Gastrocnemius medialis (tissue), 4 donors: ENCODE data around the gene CAMTA1. TPM values are rescaled to one million over a fixed set of nuclear protein-coding genes. Genes with fewer than 3 reads are reported as not detected.

Experiments used
- ATAC-seq, 2 donors: fragments of 150-250 bp; one replicate each; pipeline ENCODE4 v1.9.1; 2016
- DNase-seq, 2 donors: peaks; one replicate each; pipeline ENCODE4 v3.0.0-alpha.2; 2019
- H3K27ac ChIP-seq, 4 donors: fragments of 200-600 bp; sonication (generic); 1 replicate in 1 of 4; 2 replicates in 3 of 4; pipeline ENCODE4 v1.5.1; 2016 to 2018; ENCODE audit warnings: mild to moderate bottlenecking in 2 of 4, moderate library complexity in 1 of 4
- H3K27me3 ChIP-seq, 3 donors: fragments of 200-600 bp; sonication (generic) in 2 of 3; 1 replicate in 1 of 3; 2 replicates in 2 of 3; pipeline versions ENCODE4 v1.5.1 to v1.6.0; 2016 to 2019; ENCODE audit warnings: mild to moderate bottlenecking in 1 of 3, moderate library complexity in 1 of 3
- H3K36me3 ChIP-seq, 2 donors: fragments of 200-600 bp; sonication (generic) in 1 of 2; one replicate each; pipeline ENCODE4 v1.5.1; 2017 to 2018
- H3K4me1 ChIP-seq, 2 donors: fragments of 200-600 bp; sonication (generic) in 1 of 2; one replicate each; pipeline ENCODE4 v1.5.1; 2016 to 2017; ENCODE audit warnings: mild to moderate bottlenecking in 2 of 2
- H3K4me3 ChIP-seq, 4 donors: fragments of 200-600 bp; sonication (generic) in 3 of 4; 1 replicate in 1 of 4; 2 replicates in 3 of 4; pipeline ENCODE4 v1.5.1; 2016 to 2019; ENCODE audit warnings: mild to moderate bottlenecking in 2 of 4
- H3K9me3 ChIP-seq, 3 donors: fragments of 200-600 bp; sonication (generic) in 2 of 3; 1 replicate in 1 of 3; 2 replicates in 2 of 3; pipeline ENCODE4 v1.5.1; 2016 to 2019
- CTCF ChIP-seq, 5 experiments: fragments of 450-650 bp in 3 of 5; fragments of 200-600 bp in 2 of 5; sonication (generic) in 2 of 5; IDR thresholded peaks in 4 of 5; conservative IDR thresholded peaks in 1 of 5; 1 replicate in 4 of 5; 2 replicates in 1 of 5; pipeline ENCODE4 v1.5.1; 2016 to 2019; ENCODE audit warnings: antibody characterized with exemption in 5 of 5, mild to moderate bottlenecking in 3 of 5, moderate library complexity in 3 of 5
- POLR2A ChIP-seq, 2 donors: fragments of 450-650 bp; IDR thresholded peaks; one replicate each; pipeline ENCODE4 v1.6.1; 2017; ENCODE audit warnings: antibody characterized with exemption in 2 of 2, mild to moderate bottlenecking in 2 of 2, moderate library complexity in 2 of 2
- in situ Hi-C, 4 donors: fragments of 200-750 bp; cut with MboI; loops; one replicate each; pipeline versions ENCODE4 v1.15.0 to v1.8.0; 2017; ENCODE audit warnings: low sequenced_read_pairs in 4 of 4
- intact Hi-C: fragments of 100-400 bp; cut with DNase I; formaldehyde crosslinking; loops from one replicate; pipeline ENCODE4 v1.15.1; 2023; ENCODE audit warnings: low total_unique reads
- total RNA-seq, 4 donors: library from RNA; depleted of rRNA; stranded (reverse); fragments of >200 nt; gene quantifications; one replicate each; pipeline versions ENCODE4 v1.1.0 to v1.2.3, GENCODE V29; 2016

The CAMTA1 gene
- total RNA-seq, 4 donors from 2014 or later: 60.5 to 113 (median 70.4) TPM

- Histone ChIP-seq H3K9me3 (no peaks in the 10 kb centered on the region), H3K27ac (no peak overlapping the region), H3K36me3 (no peaks in the 10 kb centered on the region), H3K27me3 (peaks cover 0 to 4% (median 0%) of the 10 kb centered on the region in 3 donors), H3K4me1 (no peaks in the 10 kb centered on the region), H3K4me3 (no peak overlapping the region)
- in situ Hi-C loops: no loop called here
- DNase-seq (no peak), ATAC-seq (no peak)
- no peak for TF ChIP-seq POLR2A (IDR thresholded peaks at IDR 0.05)
- no peak for TF ChIP-seq CTCF (IDR thresholded peaks at IDR 0.05 in 4 of 5, conservative IDR thresholded peaks at IDR 0.05 in 1 of 5)
- intact Hi-C loops: no loop called here
Observed at GRCh38 chr1:7535016-7535415, 749.8 kb downstream of the CAMTA1 start.

GRCh38 chr1:7535934-7536878, 751.0 kb downstream of the CAMTA1 start:
- no peak overlapping the region for H3K4me3 ChIP-seq
- no peaks in the 10 kb centered on the region for H3K4me1 ChIP-seq
- no peaks in the 10 kb centered on the region for H3K36me3 ChIP-seq
- TF ChIP-seq POLR2A (IDR thresholded peaks at IDR 0.05) (no peak), CTCF (IDR thresholded peaks at IDR 0.05 in 4 of 5, conservative IDR thresholded peaks at IDR 0.05 in 1 of 5) (no peak)
- ATAC-seq (no peak), DNase-seq (no peak)
- intact Hi-C loops (no loop called here), in situ Hi-C loops (no loop called here)
- no peak overlapping the region for H3K27ac ChIP-seq
- H3K27me3 ChIP-seq: peaks cover 0 to 4% (median 0%) of the 10 kb centered on the region in 3 donors
- H3K9me3 ChIP-seq: no peaks in the 10 kb centered on the region

GRCh38 chr1:7536891-7537591, 751.8 kb downstream of the CAMTA1 start:
- in situ Hi-C loops (no loop called here), intact Hi-C loops (no loop called here)
- no peak overlapping the region for H3K27ac ChIP-seq
- H3K4me3 ChIP-seq: no peak overlapping the region
- no peak for TF ChIP-seq CTCF (IDR thresholded peaks at IDR 0.05 in 4 of 5, conservative IDR thresholded peaks at IDR 0.05 in 1 of 5)
- TF ChIP-seq POLR2A (IDR thresholded peaks at IDR 0.05): no peak
- peaks cover 0 to 4% (median 0%) of the 10 kb centered on the region in 3 donors for H3K27me3 ChIP-seq
- no peaks in the 10 kb centered on the region for H3K9me3 ChIP-seq
- H3K36me3 ChIP-seq: no peaks in the 10 kb centered on the region
- no peak for ATAC-seq
- no peaks in the 10 kb centered on the region for H3K4me1 ChIP-seq
- DNase-seq: no peak

- in situ Hi-C loops (no loop called here), intact Hi-C loops (no loop called here)
- Histone ChIP-seq H3K27me3 (peaks cover 0 to 4% (median 0%) of the 10 kb centered on the region in 3 donors), H3K9me3 (no peaks in the 10 kb centered on the region), H3K27ac (no peak overlapping the region), H3K4me1 (no peaks in the 10 kb centered on the region), H3K4me3 (no peak overlapping the region), H3K36me3 (no peaks in the 10 kb centered on the region)
- no peak for ATAC-seq
- TF ChIP-seq POLR2A (IDR thresholded peaks at IDR 0.05): no peak
- TF ChIP-seq CTCF (IDR thresholded peaks at IDR 0.05 in 4 of 5, conservative IDR thresholded peaks at IDR 0.05 in 1 of 5): no peak
- no peak for DNase-seq
Observed at GRCh38 chr1:7538033-7538432, 752.8 kb downstream of the CAMTA1 start.
